ENCODE results near the gene ATP4A. TPM values are rescaled to one million over a fixed set of nuclear protein-coding genes. Genes with fewer than 3 reads are reported as not detected.

ATP4A gene
- total RNA-seq, 2 donors from 2014 or later, result 0.18 TPM; not detected in 1

DNA sequence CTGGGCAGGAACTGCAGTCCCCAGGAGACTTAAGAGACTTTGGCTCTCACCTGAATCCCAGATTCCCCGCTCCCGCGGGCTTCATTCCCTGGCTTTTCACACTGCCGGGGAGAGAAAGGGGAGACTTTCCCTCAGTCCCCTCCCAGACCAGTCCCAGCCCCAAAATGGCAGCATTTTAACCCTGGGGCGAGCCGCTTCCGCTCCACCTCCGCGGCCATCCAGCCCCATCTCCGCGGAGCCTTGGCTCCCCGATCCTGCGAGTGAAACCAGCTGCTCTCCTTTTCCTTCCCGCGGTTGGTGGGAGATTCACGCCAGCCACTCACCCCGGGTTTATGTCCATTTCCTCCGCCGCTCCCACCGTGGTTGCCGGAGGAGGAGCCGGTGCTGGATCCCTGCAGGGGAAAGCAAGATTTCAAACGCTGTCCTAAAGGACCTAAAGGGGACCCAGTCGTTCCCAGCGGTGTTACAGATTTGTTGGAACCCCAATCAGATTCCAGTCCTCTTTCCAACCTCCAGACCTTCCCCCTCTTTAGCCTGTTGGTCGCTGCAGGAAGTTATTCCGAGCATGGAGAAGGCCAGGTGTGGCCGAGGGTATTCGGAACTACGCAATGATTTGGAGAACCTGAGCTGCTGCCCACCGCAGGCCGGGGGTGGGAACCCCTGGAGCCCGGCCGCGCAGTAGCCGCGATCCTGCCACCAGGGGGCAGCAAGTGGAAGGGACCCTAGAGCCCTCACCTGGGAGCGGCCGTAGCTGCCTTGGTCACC lies 53.4 kb downstream of the ATP4A start:
- no peaks in the 10 kb centered on the region for H3K9me3 Mint-ChIP-seq

GRCh38 chr19:35509018-35509652 lies 54.3 kb downstream of the ATP4A start:
- H3K4me3 ChIP-seq (ENCODE audit: low read length), result peak overlapping the region; percentile 100
- Mint-ChIP-seq H3K9me3 (no peaks in the 10 kb centered on the region), H3K27ac (peak overlapping the region; percentile 99), H3K27me3 (ENCODE audit: insufficient read depth) (peaks cover 5% of the 10 kb centered on the region), H3K4me1 (peaks cover 29% of the 10 kb centered on the region), H3K4me3 (peak overlapping the region; percentile 99), H3K36me3 (ENCODE audit: low read depth) (peaks cover 42% of the 10 kb centered on the region)
- H3K27me3 ChIP-seq (ENCODE audit: control insufficient read depth, insufficient read depth, low read length, poor library complexity, severe bottlenecking), result no peaks in the 10 kb centered on the region
- no peak for TF ChIP-seq CTCF (conservative IDR thresholded peaks at IDR 0.05)
- peaks cover 45% of the 10 kb centered on the region for H3K36me3 ChIP-seq (ENCODE audit: control insufficient read depth, insufficient read depth, low read length)
- peaks cover 14% of the 10 kb centered on the region for H3K4me1 ChIP-seq (ENCODE audit: control insufficient read depth, insufficient read depth, low read length)
- 6 to 8% methylated on average over 9 to 12 of the region's 12 CpGs for WGBS, 2 experiments (ENCODE audit: insufficient coverage in 1 of 2, insufficient read length in 1 of 2)
- H3K9ac ChIP-seq (ENCODE audit: extremely low read depth, low read length, poor library complexity, severe bottlenecking), result peak overlapping the region; percentile 97
- DNase-seq, result peak; percentile 89
- H3K9me3 ChIP-seq (ENCODE audit: control insufficient read depth, low read length), result no peaks in the 10 kb centered on the region
- peak overlapping the region; percentile 51 for H3K27ac ChIP-seq (ENCODE audit: low read depth, low read length)

More for the DNA sequence above, 53.4 kb downstream of the ATP4A start:
- peak; percentile 100 for TF ChIP-seq CTCF (conservative IDR thresholded peaks at IDR 0.05)
- peak overlapping the region; percentile 51 for H3K27ac ChIP-seq (ENCODE audit: low read depth, low read length)
- Mint-ChIP-seq H3K4me3 (peak overlapping the region; percentile 99), H3K4me1 (peaks cover 28% of the 10 kb centered on the region), H3K27ac (peak overlapping the region; percentile 99), H3K36me3 (ENCODE audit: low read depth) (peaks cover 33% of the 10 kb centered on the region), H3K27me3 (ENCODE audit: insufficient read depth) (peaks cover 5% of the 10 kb centered on the region)
- WGBS, 2 experiments (ENCODE audit: insufficient coverage in 1 of 2, insufficient read length in 1 of 2), result 0 to 1% methylated on average over 15 to 39 of the region's 39 CpGs
- peak overlapping the region; percentile 100 for H3K4me3 ChIP-seq (ENCODE audit: low read length)
- H3K9me3 ChIP-seq (ENCODE audit: control insufficient read depth, low read length), result no peaks in the 10 kb centered on the region
- H3K36me3 ChIP-seq (ENCODE audit: control insufficient read depth, insufficient read depth, low read length), result peaks cover 36% of the 10 kb centered on the region
- peaks cover 16% of the 10 kb centered on the region for H3K4me1 ChIP-seq (ENCODE audit: control insufficient read depth, insufficient read depth, low read length)
- peak overlapping the region; percentile 97 for H3K9ac ChIP-seq (ENCODE audit: extremely low read depth, low read length, poor library complexity, severe bottlenecking)
- DNase-seq, result peak; percentile 99
- H3K27me3 ChIP-seq (ENCODE audit: control insufficient read depth, insufficient read depth, low read length, poor library complexity, severe bottlenecking), result no peaks in the 10 kb centered on the region

DNA sequence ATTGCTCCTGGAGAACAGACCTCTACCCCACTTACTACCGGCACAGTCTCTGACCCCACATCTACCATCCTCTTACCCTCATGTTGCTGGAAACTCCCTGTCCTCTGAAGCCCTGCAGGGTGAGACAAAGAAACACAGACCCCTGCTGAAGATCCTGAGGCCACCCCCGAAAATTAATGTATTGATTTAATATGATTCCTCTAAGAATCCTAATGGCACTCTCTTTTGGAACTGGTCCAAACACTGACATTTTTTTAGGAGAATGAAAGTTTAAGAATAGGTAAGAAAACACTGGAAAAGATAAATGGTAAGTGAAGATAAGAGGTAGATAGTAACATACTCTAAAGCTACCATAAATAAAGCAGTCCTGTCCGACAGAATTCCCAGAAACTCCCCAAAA lies 55.3 kb downstream of the ATP4A start:
- TF ChIP-seq CTCF (conservative IDR thresholded peaks at IDR 0.05), result no peak

More for the DNA sequence above, 55.3 kb downstream of the ATP4A start:
- peak overlapping the region; percentile 16 for H3K9ac ChIP-seq (ENCODE audit: extremely low read depth, low read length, poor library complexity, severe bottlenecking)
- 90 to 100% methylated on average over 2 of the region's 3 CpGs for WGBS, 2 experiments (ENCODE audit: insufficient coverage in 1 of 2, insufficient read length in 1 of 2)
- no peaks in the 10 kb centered on the region for H3K9me3 ChIP-seq (ENCODE audit: control insufficient read depth, low read length)
- peaks cover 52% of the 10 kb centered on the region for H3K36me3 ChIP-seq (ENCODE audit: control insufficient read depth, insufficient read depth, low read length)
- peaks cover 26% of the 10 kb centered on the region for H3K4me1 Mint-ChIP-seq
- peak overlapping the region; percentile 100 for H3K4me3 ChIP-seq (ENCODE audit: low read length)
- H3K27me3 Mint-ChIP-seq (ENCODE audit: insufficient read depth), result peaks cover 5% of the 10 kb centered on the region
- peaks cover 11% of the 10 kb centered on the region for H3K4me1 ChIP-seq (ENCODE audit: control insufficient read depth, insufficient read depth, low read length)
- H3K36me3 Mint-ChIP-seq (ENCODE audit: low read depth), result peaks cover 50% of the 10 kb centered on the region
- H3K27me3 ChIP-seq (ENCODE audit: control insufficient read depth, insufficient read depth, low read length, poor library complexity, severe bottlenecking), result no peaks in the 10 kb centered on the region
- no peak for DNase-seq
- H3K27ac Mint-ChIP-seq, result no peak overlapping the region
- peak overlapping the region; percentile 99 for H3K4me3 Mint-ChIP-seq
- no peaks in the 10 kb centered on the region for H3K9me3 Mint-ChIP-seq
- H3K27ac ChIP-seq (ENCODE audit: low read depth, low read length), result no peak overlapping the region
